ENCODE data around the gene CCL1. TPM values are rescaled to one million over a fixed set of nuclear protein-coding genes. Genes with fewer than 3 reads are reported as not detected.

Gene CCL1
- total and polyA plus RNA-seq, 10 of the 15 experiments (the other 5 are each of a cell fraction or from before 2014, with no cell fraction given), result 0.14 to 1.8 (median 0.40) TPM; not detected in 3

DNA sequence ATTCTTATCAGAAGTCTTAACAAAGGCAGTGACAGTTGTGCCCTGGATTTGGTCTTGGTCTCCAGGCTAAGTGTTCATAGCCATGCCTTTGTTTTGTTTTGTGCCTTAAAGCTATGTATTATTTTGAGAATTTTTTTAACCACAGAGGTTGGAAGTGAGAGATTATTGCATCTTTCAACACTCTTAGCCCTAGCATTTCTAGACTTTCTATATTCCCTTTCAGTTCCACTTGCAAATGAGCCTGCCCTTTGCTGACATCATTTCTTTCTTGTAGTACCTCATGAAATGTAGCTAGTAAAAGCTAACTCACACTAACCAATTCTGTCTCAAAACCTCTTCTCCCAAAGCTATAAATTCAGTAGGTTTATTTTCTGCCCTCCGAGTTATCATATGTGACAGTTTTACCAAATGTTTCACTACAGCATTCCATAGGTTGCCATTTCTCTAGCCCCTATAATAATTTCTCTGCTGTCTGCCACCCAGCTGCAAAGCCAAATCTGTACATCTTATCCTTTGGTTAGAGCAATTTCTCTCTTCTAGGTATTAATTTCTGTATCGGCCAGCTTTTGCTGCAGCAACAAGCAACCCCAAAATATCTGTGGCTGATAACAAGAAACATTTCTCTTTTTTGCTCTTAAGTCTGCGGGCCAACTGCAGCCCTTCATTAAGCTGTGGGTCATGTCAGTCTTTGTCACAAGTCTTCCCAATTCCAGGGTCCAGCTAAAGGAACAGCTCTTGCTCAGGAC is 14.2 kb upstream of the CCL1 start (continued):
- TF ChIP-seq BCLAF1 (IDR thresholded peaks at IDR 0.05) (no peak), RFX5 (IDR thresholded peaks at IDR 0.05; ENCODE audit: low read depth, low read length) (no peak), POLR2AphosphoS2 (IDR thresholded peaks at IDR 0.05; ENCODE audit: low read depth, low read length) (no peak), RUNX3 (IDR thresholded peaks at IDR 0.05; ENCODE audit: low read length) (peak; percentile 62), NR2F1 (conservative IDR thresholded peaks at IDR 0.05) (no peak), EP300 (IDR thresholded peaks at IDR 0.05; ENCODE audit: borderline replicate concordance in 1 of 2, control insufficient read depth in 1 of 2, low read depth in 2 of 2, low read length in 2 of 2) (peak; percentile 32 to 69; a peak in 3 of 4 replicates), WRNIP1 (IDR thresholded peaks at IDR 0.05; ENCODE audit: borderline replicate concordance, low read depth, low read length) (no peak), ETV6 (conservative IDR thresholded peaks at IDR 0.05 in 1 of 2, IDR thresholded peaks at IDR 0.05 in 1 of 2; ENCODE audit: borderline replicate concordance in 1 of 2, low read depth in 1 of 2) (peak in 1 of 2 experiments; percentile 74; a peak in 1 of 4 replicates), TCF7 (IDR thresholded peaks at IDR 0.05; ENCODE audit: borderline replicate concordance) (no peak), DPF2 (IDR thresholded peaks at IDR 0.05) (no peak), E4F1 (IDR thresholded peaks at IDR 0.05; ENCODE audit: borderline replicate concordance, partially characterized antibody) (no peak), CREB1 (IDR thresholded peaks at IDR 0.05; ENCODE audit: low read depth) (0 out of 2 replicates have a peak, but pooled peaks have one; percentile 33), IRF3 (IDR thresholded peaks at IDR 0.05) (no peak)
- TF ChIP-seq, protein P1, sequence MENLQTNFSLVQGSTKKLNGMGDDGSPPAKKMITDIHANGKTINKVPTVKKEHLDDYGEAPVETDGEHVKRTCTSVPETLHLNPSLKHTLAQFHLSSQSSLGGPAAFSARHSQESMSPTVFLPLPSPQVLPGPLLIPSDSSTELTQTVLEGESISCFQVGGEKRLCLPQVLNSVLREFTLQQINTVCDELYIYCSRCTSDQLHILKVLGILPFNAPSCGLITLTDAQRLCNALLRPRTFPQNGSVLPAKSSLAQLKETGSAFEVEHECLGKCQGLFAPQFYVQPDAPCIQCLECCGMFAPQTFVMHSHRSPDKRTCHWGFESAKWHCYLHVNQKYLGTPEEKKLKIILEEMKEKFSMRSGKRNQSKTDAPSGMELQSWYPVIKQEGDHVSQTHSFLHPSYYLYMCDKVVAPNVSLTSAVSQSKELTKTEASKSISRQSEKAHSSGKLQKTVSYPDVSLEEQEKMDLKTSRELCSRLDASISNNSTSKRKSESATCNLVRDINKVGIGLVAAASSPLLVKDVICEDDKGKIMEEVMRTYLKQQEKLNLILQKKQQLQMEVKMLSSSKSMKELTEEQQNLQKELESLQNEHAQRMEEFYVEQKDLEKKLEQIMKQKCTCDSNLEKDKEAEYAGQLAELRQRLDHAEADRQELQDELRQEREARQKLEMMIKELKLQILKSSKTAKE (IDR thresholded peaks at IDR 0.05; ENCODE audit: low read depth, poor library complexity, severe bottlenecking), result no peak
- TF ChIP-seq, protein P2, sequence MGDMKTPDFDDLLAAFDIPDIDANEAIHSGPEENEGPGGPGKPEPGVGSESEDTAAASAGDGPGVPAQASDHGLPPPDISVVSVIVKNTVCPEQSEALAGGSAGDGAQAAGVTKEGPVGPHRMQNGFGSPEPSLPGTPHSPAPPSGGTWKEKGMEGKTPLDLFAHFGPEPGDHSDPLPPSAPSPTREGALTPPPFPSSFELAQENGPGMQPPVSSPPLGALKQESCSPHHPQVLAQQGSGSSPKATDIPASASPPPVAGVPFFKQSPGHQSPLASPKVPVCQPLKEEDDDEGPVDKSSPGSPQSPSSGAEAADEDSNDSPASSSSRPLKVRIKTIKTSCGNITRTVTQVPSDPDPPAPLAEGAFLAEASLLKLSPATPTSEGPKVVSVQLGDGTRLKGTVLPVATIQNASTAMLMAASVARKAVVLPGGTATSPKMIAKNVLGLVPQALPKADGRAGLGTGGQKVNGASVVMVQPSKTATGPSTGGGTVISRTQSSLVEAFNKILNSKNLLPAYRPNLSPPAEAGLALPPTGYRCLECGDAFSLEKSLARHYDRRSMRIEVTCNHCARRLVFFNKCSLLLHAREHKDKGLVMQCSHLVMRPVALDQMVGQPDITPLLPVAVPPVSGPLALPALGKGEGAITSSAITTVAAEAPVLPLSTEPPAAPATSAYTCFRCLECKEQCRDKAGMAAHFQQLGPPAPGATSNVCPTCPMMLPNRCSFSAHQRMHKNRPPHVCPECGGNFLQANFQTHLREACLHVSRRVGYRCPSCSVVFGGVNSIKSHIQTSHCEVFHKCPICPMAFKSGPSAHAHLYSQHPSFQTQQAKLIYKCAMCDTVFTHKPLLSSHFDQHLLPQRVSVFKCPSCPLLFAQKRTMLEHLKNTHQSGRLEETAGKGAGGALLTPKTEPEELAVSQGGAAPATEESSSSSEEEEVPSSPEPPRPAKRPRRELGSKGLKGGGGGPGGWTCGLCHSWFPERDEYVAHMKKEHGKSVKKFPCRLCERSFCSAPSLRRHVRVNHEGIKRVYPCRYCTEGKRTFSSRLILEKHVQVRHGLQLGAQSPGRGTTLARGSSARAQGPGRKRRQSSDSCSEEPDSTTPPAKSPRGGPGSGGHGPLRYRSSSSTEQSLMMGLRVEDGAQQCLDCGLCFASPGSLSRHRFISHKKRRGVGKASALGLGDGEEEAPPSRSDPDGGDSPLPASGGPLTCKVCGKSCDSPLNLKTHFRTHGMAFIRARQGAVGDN (IDR thresholded peaks at IDR 0.05), result no peak

Measured in GM12878 (cell line).